ENCODE measurements around the gene PLCL2.

Gene PLCL2

DNA sequence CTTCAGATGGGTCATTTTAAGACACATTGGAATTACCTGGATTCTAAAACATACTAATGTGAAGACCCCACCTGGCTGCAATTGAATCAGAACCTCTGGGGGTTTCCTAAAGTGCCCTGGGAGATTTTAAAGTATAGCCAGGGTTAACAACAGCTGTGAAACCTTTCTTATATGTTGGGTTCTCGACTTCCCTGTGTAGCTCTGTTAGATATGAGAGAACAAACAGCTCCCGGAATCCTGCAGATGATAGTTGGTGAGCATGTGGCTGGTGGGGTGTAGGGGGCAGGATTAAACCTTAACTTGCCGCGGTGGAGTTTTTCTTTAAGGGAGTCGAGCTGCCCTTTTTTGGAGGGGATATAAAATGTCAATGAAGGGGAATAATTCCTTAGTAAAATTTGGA lies 12.1 kb downstream of the PLCL2 start:
- DNase-seq, result no peak

DNA sequence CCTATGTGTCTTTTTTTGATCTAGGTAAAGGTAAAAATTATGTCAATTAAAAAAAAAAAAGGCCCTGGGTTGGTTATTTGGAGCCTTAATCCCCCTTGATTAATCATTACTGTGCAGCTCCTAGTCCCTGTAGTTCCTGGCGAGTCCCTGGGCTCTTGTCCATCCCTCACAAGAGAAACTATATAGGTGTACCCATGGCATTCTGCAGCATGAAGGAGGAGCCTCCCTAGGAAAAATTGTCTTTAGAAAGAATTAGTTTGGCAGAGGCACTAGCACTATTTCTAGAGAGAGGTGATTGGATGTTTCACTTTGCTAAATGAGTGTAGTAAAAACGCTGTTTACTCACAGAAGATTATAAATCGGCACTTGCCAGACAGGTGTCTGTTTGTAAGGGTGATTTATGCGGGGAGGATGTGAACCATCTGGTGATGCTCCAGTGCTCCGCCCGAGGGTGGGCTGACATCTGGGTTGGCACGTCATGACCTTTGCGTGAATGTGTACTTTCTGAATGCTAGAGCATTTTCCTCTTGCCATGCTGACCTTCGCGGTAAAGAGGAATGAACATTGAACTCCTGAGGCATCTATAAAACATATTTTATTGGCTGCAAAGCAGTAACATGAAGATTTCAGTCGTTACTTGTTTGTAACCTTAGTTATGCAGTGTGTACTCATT lies 12.6 kb downstream of the PLCL2 start:
- no peak for DNase-seq

DNA sequence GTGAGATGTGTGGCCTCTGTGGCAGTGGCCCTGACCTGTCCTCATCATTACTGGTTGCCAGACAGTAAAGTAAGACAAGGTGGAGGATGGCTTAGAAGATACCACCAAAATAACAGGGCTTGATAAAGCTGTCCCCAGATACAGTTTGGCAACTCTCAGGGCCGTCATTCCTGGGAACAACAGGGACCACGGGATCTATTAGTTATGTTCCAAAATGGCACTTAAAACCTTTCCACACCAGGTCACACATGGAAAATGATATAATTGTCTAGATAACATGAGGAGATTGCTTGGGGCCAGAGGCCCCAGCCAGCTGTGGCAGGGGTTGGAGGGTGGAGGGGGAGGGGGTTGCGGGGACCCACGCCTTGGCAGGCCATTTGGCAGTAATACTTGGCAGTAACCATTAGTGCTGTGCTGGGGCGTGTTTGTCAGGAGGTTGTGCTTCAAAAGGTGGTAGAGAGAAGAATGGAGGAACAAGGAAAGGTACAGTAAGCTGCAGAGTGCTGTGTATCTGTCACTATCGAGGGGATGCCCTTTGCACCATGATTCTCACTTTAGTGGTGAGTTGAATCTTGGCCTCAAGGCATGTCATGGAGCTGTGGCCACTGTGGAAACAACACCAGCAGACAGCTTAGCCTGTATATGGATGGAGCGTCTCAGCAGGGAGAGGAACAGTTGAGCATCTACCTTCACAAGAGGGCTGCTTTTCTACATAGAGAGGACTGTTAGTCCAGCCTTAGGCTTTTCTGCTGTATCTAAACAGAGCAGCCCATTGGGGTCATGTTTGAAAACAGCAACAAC lies 14.0 kb downstream of the PLCL2 start:
- no peak for DNase-seq

DNA sequence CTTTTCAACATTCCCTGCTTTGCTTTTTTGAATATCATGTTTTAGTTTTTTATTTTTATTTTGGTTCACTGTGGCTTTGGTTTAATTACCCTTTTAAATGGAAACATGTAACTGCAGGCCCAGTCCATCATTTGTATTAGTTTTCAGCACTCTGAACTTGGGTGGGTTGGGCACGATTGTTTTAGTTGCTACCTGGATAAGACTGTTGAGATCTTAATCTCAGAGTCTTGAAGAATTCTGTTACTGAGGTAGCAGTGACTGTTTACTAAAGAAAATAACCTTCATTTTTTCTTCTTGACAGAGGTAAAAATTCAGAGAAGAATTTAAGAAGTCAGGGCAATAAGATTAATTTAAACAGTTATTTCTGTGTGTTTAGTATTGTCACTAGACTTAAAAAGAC lies 15.2 kb downstream of the PLCL2 start:
- DNase-seq, result no peak

DNA sequence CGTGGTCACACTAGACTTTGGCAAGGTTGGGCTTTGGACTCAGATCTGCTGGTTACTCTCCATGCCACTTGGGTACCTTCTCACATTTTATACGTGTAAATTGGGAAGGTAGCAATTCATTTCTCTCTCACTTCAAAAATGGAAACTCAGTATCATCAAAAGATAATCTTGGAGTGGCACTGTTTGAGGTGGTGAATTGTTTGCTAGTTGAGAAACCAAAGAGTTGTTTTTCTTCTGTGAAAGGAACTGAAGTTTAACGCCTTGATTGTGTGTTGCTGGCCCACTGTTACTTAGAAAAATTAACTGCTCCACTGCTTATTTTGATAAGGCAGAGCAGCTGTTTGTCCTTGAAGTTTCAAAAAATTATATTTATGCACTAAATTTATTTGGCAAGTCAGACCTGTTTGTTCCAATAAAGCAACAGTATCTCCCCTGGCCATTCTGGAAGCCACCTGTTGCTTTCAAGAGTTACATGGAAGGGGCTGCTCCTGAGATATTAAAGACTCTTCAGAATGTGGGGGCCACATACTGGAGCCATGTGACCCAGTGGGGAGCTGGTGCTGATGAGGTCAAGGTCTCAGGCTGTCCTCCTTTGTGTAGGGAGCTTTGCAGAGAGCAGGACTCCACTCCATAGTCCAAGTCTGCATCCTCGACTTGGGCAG lies 16.2 kb downstream of the PLCL2 start:
- no peak for DNase-seq

DNA sequence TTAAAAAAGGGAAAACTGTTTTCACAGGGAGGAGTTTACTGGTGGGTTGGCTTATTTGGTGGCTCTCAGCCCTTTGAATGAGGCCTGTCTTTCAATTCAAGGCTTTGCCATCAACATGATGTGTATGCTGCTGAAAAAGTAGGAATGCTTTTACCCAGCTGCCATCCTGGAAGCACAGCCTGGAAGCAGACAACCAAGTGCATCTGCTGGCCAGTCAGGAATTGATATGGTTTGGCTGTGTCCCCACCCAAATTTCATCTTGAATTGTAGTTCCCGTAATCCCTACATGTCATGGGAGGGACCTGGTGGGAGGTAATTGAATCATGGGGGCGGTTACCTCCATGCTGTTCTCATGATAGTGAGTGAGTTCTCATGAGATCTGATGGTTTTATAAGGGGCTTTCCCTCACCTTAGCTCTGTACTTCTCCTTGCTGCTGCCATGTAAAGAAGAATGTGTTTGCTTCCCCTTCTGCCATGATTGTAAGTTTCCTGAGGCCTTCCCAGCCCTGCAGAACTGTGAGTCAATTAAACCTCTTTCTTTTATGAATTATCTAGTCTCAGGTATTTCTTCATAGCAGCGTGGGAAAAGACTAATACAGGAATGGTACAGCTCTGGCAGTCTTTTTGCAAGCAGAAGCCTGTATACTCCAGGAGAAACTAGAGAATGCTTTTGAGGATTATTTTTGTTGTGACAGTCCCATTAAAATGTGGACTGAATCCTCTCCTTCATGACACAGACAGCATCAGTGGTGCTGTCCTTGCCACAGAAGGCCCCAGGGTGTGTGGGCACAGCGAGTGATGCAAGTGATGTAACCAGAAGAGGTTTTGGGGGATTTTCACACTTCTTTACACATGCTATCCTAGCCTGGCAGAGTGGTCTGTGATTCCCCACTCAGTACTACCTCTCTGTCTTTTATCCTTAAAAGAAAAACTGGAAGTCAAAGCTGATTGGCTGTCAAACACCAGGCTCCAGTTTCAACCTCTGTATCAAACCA lies 20.0 kb downstream of the PLCL2 start:
- DNase-seq, result no peak

DNA sequence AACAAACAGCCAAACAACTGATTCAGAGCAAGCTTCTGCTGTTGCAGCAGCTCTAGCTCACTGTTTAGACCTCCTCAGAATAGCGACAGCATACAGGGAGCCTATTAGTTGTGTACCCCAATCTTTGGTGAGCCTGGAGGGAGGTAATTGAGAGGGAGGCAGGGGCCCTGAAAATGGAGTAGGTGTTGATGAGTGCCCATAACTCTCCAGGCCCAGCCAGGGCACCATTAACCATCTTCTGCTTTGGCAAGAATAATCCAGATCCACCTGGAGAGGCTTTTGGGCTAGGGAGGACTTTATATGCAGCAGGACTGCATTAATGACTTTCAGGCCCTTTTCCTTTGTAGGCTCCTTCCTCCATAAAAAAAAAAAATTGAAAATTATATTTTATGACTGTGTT lies 20.9 kb downstream of the PLCL2 start:
- no peak for DNase-seq

DNA sequence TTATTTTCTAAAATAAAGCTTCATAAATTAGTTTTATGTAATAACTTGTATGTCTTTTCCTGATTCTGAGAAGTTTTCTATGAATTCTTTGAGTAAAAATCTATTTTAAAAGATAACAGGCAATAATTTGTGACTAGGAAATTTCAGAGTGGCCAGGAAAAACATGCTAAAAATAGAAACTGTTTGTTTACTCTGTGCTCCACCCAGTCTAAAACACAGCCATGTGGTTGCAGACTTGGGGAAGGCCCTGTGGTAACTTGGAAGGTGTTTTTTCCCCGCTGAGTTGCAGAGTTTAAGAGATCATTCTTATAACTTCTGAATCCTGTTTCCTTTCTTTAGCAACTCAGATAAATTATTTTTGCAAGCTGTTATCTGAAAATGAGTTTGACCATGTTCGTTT lies 21.9 kb downstream of the PLCL2 start:
- no peak for DNase-seq

DNA sequence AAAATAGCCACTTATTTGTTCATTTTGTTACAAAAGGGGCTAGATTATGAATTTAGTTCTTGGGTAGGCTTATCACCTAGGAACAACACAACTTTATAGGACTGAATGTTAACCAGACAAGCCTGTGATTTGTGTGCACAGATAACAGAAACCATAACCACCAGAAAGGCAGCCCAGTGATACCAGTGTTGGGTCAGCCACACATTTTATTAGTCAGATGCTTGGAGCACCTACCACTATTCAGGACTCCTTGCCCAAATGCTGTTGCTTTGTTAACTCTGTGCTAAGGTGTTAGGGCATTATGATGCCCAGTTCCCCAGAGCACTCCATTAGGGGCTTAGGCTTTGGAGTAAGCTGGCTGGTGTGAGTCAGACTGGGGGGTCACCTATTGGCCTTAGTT lies 22.5 kb downstream of the PLCL2 start:
- DNase-seq, result no peak

DNA sequence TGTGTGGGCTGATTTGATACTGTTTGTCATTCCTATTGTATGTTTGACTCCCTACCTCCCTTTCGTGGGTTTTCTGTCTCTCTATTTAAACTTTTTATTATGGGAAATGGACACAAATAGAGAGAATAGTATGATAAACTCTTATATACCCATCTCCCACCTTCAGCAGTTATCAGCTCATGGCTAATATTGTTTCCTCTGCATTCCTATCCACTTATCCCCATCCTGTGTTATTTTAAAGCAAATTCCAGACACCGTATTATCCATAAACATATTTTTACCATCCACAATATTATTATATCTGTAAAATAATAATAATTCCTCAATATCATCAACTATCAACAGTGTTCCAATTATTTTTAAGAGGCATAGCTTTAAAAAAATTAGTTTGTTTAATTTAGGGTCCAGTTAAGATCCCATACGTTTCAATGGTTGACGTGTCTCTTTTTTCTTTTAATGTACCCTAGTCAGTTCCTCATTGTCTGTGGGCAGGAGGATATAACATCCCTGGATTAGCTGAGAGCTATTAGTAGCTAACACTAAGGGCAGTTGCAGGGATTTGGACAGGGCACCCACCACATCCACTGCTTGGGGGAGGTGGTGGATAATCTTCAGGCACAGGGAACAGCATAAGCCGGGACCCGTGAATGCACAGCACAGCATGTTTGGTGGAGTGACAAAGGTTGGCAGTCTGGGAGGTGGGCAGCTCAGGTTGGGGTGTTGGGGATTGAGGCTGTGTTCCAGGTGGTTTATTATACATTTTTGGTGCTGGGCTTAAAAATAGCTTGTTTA lies 23.5 kb downstream of the PLCL2 start:
- DNase-seq, result no peak

DNA sequence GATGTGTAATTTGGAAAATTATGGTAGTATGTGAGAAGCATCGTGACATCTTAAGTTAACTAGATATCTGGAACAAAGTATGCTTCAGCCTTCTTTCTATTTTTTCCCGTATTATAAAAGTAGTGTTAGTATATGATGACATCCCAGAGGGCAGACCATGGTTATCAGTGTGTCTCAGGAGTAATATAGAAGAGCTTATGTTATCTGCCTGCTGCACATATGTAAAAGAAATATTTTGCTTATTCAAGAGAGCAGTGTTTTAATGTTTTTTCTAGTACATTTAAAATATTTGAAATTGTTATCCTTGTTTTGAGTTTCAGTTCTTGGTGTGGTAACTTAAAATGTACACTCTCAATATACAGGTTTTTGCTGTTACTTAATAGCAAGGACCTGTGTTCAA lies 24.1 kb downstream of the PLCL2 start:
- DNase-seq, result no peak

DNA sequence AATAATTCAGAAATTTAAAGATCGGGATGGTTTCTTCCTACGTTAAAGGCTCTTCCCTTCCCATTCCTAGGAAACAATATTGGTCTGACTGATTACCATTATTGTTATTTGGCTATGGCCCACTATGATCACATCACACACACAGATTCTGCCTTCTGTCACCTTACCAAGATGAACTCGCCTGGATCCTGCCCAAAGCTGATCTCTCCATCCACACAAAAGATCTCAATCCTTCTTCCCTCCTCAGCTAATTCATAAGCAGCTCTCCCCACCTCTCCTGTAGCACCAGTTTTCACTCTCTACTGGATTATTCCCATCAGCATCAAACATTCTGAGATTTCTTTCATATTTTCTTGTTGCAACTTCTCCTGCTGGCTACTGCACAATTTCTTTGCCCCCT lies 25.0 kb downstream of the PLCL2 start:
- no peak for DNase-seq

DNA sequence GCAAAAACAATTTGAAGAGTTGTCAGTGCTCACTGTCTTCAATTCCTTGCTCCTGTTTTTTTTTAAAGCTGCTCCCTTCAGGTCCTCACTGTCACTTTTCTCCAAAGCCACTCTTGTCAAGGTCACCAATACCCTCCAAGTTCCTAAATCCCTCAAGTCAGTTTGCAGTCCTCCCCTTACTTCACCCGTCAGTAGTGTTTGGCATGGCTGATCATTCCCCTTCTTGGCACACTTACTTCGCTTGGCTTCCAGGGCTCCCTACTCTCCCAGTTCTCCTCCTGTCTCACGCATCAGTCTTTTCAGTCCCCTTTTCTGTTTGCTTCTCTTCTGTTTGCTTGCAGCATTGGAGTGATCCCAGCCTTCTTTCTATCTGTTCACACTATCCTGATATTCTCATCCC lies 25.5 kb downstream of the PLCL2 start:
- no peak for DNase-seq

DNA sequence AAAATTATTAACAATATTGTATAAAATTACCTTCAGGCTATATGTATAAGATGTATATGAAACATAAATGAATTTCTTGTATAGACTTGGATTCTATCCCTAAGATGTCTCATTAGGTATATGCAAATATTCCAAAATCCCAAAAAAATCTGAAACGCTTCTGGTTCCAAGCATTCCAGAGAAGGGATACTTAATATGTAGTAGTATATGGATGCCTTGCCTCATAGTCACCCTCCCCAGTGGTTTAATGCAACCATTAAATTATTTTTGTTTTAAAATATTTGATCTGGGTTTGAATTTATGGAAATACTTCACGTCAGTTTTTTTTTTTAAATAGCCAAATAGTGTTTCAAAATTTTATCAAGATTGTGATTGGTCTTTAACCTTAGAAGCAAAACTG lies 27.2 kb downstream of the PLCL2 start:
- DNase-seq, result no peak

DNA sequence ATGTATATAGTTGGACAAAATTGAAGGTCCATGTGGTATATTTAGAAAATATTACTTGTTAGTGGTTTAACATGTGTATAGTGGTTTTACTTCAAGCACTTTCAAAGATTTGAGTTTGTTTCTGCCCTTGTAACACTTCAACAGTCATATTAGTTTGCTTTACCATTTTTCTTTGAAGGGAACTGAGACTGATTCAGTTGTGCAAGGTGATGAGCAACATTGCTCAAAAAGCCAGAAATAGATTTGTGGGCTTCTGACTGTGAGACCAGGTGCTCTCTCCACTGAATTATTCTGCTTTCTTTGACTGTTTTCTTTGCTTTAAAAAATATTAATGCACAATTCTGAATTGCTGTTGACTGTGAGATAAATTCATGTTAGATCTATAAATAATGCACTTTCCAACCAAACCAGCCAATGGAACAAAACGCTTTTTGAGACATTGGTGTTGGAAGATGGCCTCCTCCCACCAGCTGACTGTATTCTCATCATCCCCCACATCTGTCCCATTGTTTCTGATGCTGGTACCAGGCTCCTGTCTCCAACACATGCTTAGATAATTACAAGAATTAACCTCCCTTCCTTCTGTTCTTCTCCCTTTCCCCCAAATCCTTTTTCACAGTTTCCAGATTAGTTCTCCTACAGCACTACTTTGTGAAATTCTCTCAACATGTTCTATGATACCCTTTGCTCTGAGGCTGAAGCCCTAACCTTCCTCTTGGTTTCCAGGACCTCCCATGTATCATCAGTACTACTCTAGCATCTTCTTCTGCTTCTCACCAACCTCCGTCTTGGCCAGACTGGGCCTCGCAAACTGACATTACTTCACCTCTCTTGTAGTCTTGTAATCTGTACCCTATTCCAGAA lies 27.9 kb downstream of the PLCL2 start:
- no peak for DNase-seq

DNA sequence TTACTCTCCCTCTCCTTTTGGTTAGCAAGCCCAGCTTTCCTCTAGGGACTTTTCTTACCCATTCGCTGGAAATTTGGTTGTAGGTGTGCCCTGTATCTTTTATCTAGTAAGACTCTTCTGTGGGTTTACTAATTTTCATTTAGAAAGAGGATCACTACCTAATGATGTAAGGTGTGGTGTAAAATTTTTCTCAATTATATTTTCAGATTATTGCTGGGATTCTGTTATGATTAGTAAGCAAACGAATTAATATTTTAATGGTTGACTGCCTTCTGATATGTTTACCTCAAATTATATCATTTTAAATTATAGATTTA lies 28.5 kb downstream of the PLCL2 start:
- no peak for DNase-seq

DNA sequence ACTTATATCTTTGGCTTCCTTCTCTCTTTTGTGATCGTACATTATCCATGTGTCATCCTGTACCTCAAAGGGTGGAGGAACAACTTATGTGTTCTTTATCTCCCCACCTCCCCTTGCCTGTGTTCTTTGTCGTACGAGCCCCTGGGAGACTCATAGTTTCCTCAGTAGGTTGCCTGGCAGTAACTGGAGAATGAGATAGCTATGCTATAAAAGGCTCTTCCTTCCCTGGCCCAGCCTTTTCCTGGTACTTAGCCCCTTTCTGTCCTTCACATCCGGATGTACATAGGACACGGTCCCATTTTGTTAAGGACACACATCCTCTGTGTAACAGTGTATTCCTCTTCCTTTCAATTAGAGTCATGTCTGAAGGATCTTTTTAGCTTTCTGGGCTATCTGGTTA lies 32.1 kb downstream of the PLCL2 start:
- no peak for DNase-seq

DNA sequence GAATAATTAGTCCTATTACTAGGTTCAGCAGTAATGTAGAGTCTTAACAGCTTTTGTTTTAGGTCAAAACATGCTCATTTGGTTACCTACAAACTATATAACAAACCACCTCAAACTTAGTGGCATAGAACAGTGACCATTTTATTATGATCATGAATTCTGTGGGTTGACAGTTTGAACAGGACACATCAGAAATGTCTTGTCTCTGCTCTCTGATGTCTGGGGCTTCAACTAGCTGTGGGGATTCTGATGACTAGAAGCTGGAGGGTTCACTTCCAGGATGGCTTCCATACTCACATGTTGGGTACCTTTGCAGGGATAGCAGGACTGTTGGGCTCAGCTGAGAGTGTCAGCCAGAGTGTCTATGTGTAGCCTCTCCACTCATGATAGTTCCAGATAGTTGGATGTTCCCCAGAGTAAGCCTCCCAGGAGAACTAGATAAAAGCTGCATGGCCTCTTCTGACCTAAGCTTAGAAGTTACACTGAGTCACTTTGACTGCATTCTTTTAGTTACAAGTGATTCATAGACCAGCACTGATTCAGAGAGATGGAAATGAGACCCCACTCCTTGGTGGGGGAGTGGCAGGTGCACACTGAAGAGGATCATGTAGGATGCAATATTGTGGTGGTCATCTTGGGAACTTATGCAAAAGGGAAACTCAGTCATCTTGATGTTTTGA lies 32.6 kb downstream of the PLCL2 start:
- DNase-seq, result no peak

DNA sequence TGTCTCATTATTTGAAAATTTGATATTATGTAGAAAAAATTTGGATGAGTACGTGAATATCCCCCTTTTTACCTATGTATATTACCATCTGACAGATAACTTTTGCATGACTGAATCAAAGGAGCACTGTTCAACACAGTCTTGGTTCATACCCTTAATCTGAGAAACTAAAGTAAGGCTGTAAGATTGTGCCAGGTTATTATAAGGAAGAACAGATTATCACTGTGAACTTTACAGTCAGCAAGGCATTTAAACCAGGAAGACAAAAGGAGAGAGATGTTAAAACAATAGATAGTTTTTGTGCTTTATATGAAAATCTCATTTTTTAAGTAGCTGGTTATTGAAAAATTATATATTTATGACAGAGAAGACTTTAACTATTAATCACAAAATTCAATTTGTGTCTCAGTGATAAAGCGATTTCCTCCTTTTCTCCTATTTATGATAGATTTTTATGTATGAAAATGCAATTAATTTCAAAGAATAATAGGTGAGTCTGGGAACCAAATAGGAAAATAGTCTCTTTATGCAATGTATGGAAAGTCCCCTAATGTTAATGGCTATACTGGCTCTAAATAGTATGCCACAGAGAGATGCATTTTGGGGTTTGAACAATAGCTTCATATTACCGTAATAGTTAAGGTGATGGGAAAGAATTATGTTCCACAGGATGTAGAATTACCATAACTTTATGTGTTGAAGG lies 33.4 kb downstream of the PLCL2 start:
- no peak for DNase-seq

DNA sequence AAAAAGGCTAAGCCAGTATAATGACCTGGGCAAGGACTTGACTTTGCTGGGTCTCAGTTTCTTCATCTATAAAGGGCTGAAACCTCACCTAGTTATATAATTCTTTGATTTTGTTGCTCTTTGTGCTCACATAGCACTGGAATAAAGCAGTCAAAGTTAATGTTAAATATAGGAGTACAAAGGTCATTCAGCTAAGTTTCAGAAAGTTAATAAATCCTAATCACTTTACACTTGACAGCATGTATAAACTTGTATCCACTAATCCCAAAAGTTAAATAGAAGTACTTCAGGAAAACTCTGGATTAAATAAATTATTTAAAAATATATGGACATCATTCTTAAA lies 33.9 kb downstream of the PLCL2 start:
- no peak for DNase-seq

All from amniotic stem cell (primary cell).